ENCODE measurements around the gene GRIA1. TPM values are rescaled to one million over a fixed set of nuclear protein-coding genes. Genes with fewer than 3 reads are reported as not detected.

GRIA1 gene
- total RNA-seq, 1 donor from 2014 or later: 3.3 TPM

- Mint-ChIP-seq H3K4me1 (peaks cover 31% of the 10 kb centered on the region), H3K9me3 (no peaks in the 10 kb centered on the region), H3K4me3 (no peak overlapping the region), H3K36me3 (no peaks in the 10 kb centered on the region), H3K27ac (no peak overlapping the region), H3K27me3 (ENCODE audit: insufficient read depth, low read depth) (no peaks in the 10 kb centered on the region)
- H3K4me3 ChIP-seq: no peak overlapping the region
- no peak overlapping the region for H2AFZ ChIP-seq (replicated peaks)
- no peak overlapping the region for H3K9ac ChIP-seq
- H4K20me1 ChIP-seq (ENCODE audit: low read depth): no peaks in the 10 kb centered on the region
- no peak overlapping the region for H3K4me2 ChIP-seq
- no peaks in the 10 kb centered on the region for H3K36me3 ChIP-seq
- TF ChIP-seq EZH2phosphoT487 (IDR thresholded peaks at IDR 0.05): no peak
- no peak for TF ChIP-seq CTCF (IDR thresholded peaks at IDR 0.05)
- no peak for TF ChIP-seq EZH2 (IDR thresholded peaks at IDR 0.05)
- H3K4me1 ChIP-seq: no peaks in the 10 kb centered on the region
- no peaks in the 10 kb centered on the region for H3F3A ChIP-seq (ENCODE audit: low read depth)
- DNase-seq (ENCODE audit: low spot score): no peak
- H3K27ac ChIP-seq: no peak overlapping the region
- no peaks in the 10 kb centered on the region for H3K27me3 ChIP-seq
- no peaks in the 10 kb centered on the region for H3K9me3 ChIP-seq (ENCODE audit: low read depth)
- H3K79me2 ChIP-seq (ENCODE audit: low read depth): no peaks in the 10 kb centered on the region
These were observed 126.7 kb downstream of the GRIA1 start for GRCh38 chr5:153617190-153617589.

GRCh38 chr5:153618307-153618706, 127.8 kb downstream of the GRIA1 start:
- TF ChIP-seq EZH2 (IDR thresholded peaks at IDR 0.05) (no peak), CTCF (IDR thresholded peaks at IDR 0.05) (no peak), EZH2phosphoT487 (IDR thresholded peaks at IDR 0.05) (no peak)
- no peak overlapping the region for H3K4me3 ChIP-seq
- H4K20me1 ChIP-seq (ENCODE audit: low read depth): no peaks in the 10 kb centered on the region
- H3K27ac ChIP-seq: no peak overlapping the region
- Mint-ChIP-seq H3K27me3 (ENCODE audit: insufficient read depth, low read depth) (no peaks in the 10 kb centered on the region), H3K27ac (no peak overlapping the region), H3K4me3 (no peak overlapping the region), H3K9me3 (no peaks in the 10 kb centered on the region), H3K36me3 (no peaks in the 10 kb centered on the region), H3K4me1 (peaks cover 26% of the 10 kb centered on the region)
- no peak overlapping the region for H2AFZ ChIP-seq (replicated peaks)
- DNase-seq (ENCODE audit: low spot score): no peak
- H3K36me3 ChIP-seq: no peaks in the 10 kb centered on the region
- H3K4me1 ChIP-seq: no peaks in the 10 kb centered on the region
- H3K27me3 ChIP-seq: no peaks in the 10 kb centered on the region
- H3K4me2 ChIP-seq: no peak overlapping the region
- H3K9ac ChIP-seq: no peak overlapping the region
- H3K79me2 ChIP-seq (ENCODE audit: low read depth): no peaks in the 10 kb centered on the region
- no peaks in the 10 kb centered on the region for H3K9me3 ChIP-seq (ENCODE audit: low read depth)
- H3F3A ChIP-seq (ENCODE audit: low read depth): no peaks in the 10 kb centered on the region

DNA sequence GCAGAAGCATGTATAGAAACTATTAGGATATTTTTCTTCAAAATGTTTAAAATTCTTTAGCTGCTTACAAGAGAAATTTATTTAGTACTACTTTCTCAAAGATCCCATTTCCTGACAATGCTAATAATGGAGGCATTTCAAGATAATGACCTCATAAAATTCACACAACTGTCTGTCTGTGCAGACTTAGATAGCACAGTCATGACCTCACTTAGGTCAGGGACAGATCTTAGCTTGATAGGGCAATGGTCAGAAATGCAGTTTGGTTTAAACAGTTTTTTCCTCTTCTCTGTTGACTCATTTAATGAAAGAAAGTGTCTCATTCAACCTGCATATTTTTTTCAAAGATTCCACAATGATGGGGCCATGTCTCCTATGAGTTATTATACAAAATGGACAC, 128.4 kb downstream of the GRIA1 start:
- Histone ChIP-seq H3K27me3 (no peaks in the 10 kb centered on the region), H4K20me1 (ENCODE audit: low read depth) (no peaks in the 10 kb centered on the region), H3K79me2 (ENCODE audit: low read depth) (no peaks in the 10 kb centered on the region), H3K9ac (no peak overlapping the region), H3K4me2 (no peak overlapping the region), H2AFZ (replicated peaks) (no peak overlapping the region), H3F3A (ENCODE audit: low read depth) (no peaks in the 10 kb centered on the region), H3K36me3 (no peaks in the 10 kb centered on the region), H3K9me3 (ENCODE audit: low read depth) (no peaks in the 10 kb centered on the region), H3K27ac (no peak overlapping the region), H3K4me3 (no peak overlapping the region), H3K4me1 (no peaks in the 10 kb centered on the region)
- TF ChIP-seq CTCF (IDR thresholded peaks at IDR 0.05) (no peak), EZH2 (IDR thresholded peaks at IDR 0.05) (no peak), EZH2phosphoT487 (IDR thresholded peaks at IDR 0.05) (no peak)
- Mint-ChIP-seq H3K4me3 (no peak overlapping the region), H3K4me1 (peaks cover 20% of the 10 kb centered on the region), H3K27me3 (ENCODE audit: insufficient read depth, low read depth) (no peaks in the 10 kb centered on the region), H3K27ac (no peak overlapping the region), H3K36me3 (no peaks in the 10 kb centered on the region), H3K9me3 (no peaks in the 10 kb centered on the region)
- DNase-seq (ENCODE audit: low spot score): no peak

Data from neural progenitor cell (in vitro differentiated cells).